Adipocyte (in vitro differentiated cells): ENCODE data around the gene HEPACAM.
A peak's percentile ranks its signal among the peaks of the same experiment; 100 is the strongest.

ENCODE experiments used
- DNase-seq: peaks from one replicate; pipeline ENCODE4 v3.0.0-alpha.2; 2015; ENCODE audit warnings: low read depth
- H3K27me3 ChIP-seq: replicated peaks from 2 replicates; pipeline ENCODE4 v1.7.0; 2013; ENCODE audit warnings: mild to moderate bottlenecking, low read length, moderate library complexity; ENCODE audit not compliant: control insufficient read depth, insufficient read depth
- H3K36me3 ChIP-seq: 2 replicates; pipeline ENCODE4 v1.7.0; 2013; ENCODE audit warnings: low read length, mild to moderate bottlenecking, moderate library complexity; ENCODE audit not compliant: control insufficient read depth, insufficient read depth, severe bottlenecking
- H3K4me1 ChIP-seq: 2 replicates; pipeline ENCODE4 v1.7.0; 2013; ENCODE audit warnings: mild to moderate bottlenecking, low read length, moderate library complexity; ENCODE audit not compliant: control insufficient read depth, insufficient read depth
- H3K4me3 ChIP-seq: 2 replicates; pipeline ENCODE4 v1.7.0; 2013; ENCODE audit warnings: mild to moderate bottlenecking, low read length, moderate library complexity
- H3K9ac ChIP-seq: 2 replicates; pipeline ENCODE4 v1.7.0; 2013; ENCODE audit warnings: mild to moderate bottlenecking, low read length, moderate library complexity
- H3K9me3 ChIP-seq: 2 replicates; pipeline ENCODE4 v1.7.0; 2013; ENCODE audit warnings: mild to moderate bottlenecking, low read length, moderate library complexity; ENCODE audit not compliant: control insufficient read depth

Gene HEPACAM

GRCh38 chr11:124898263-124898680 lies 37.6 kb downstream of the HEPACAM start:
- no peaks in the 10 kb centered on the region for H3K9me3 ChIP-seq
- peaks cover 46% of the 10 kb centered on the region for H3K4me1 ChIP-seq
- peak; percentile 87 for DNase-seq
- H3K27me3 ChIP-seq, result no peaks in the 10 kb centered on the region
- peak overlapping the region; percentile 47 for H3K9ac ChIP-seq
- no peaks in the 10 kb centered on the region for H3K36me3 ChIP-seq
- no peak overlapping the region for H3K4me3 ChIP-seq

- no peak for DNase-seq
- Histone ChIP-seq H3K9me3 (no peaks in the 10 kb centered on the region), H3K4me3 (no peak within 1 kb of the TSS), H3K4me1 (peaks cover 46% of the 10 kb centered on the region), H3K9ac (peak within 1 kb of the TSS; percentile 47), H3K36me3 (no peaks in the 10 kb centered on the region), H3K27me3 (no peaks in the 10 kb centered on the region)
These were observed 38.1 kb downstream of the HEPACAM start, which contains the start of gene ROBO4 for GRCh38 chr11:124897674-124898262. Gene ROBO4, minus strand, starts transcription at chr11:124897865. Its CDS starts 70 bp downstream, at chr11:124897795.

- Histone ChIP-seq H3K36me3 (no peaks in the 10 kb centered on the region), H3K4me3 (no peak overlapping the region), H3K4me1 (peaks cover 46% of the 10 kb centered on the region), H3K9ac (peak overlapping the region; percentile 26), H3K27me3 (no peaks in the 10 kb centered on the region), H3K9me3 (no peaks in the 10 kb centered on the region)
- DNase-seq, result no peak
These were observed 38.9 kb downstream of the HEPACAM start for GRCh38 chr11:124896821-124897391.

GRCh38 chr11:124896071-124896750 lies 39.6 kb downstream of the HEPACAM start:
- no peak overlapping the region for H3K4me3 ChIP-seq
- peaks cover 46% of the 10 kb centered on the region for H3K4me1 ChIP-seq
- H3K9me3 ChIP-seq, result no peaks in the 10 kb centered on the region
- no peak overlapping the region for H3K9ac ChIP-seq
- DNase-seq, result no peak
- no peaks in the 10 kb centered on the region for H3K27me3 ChIP-seq
- H3K36me3 ChIP-seq, result no peaks in the 10 kb centered on the region

GRCh38 chr11:124895471-124895971 lies 40.3 kb downstream of the HEPACAM start:
- H3K9me3 ChIP-seq, result no peaks in the 10 kb centered on the region
- H3K9ac ChIP-seq, result no peak overlapping the region
- H3K27me3 ChIP-seq, result no peaks in the 10 kb centered on the region
- no peak for DNase-seq
- no peak overlapping the region for H3K4me3 ChIP-seq
- no peaks in the 10 kb centered on the region for H3K36me3 ChIP-seq
- peaks cover 45% of the 10 kb centered on the region for H3K4me1 ChIP-seq

- Histone ChIP-seq H3K9me3 (no peaks in the 10 kb centered on the region), H3K36me3 (no peaks in the 10 kb centered on the region), H3K4me3 (no peak overlapping the region), H3K4me1 (peaks cover 38% of the 10 kb centered on the region), H3K9ac (no peak overlapping the region), H3K27me3 (no peaks in the 10 kb centered on the region)
- DNase-seq, result peak; percentile 17
These were observed 41.0 kb downstream of the HEPACAM start for GRCh38 chr11:124894606-124895430.

GRCh38 chr11:124893781-124894401 lies 42.0 kb downstream of the HEPACAM start:
- no peak overlapping the region for H3K4me3 ChIP-seq
- no peaks in the 10 kb centered on the region for H3K9me3 ChIP-seq
- no peak for DNase-seq
- no peaks in the 10 kb centered on the region for H3K36me3 ChIP-seq
- H3K4me1 ChIP-seq, result peaks cover 35% of the 10 kb centered on the region
- H3K9ac ChIP-seq, result no peak overlapping the region
- H3K27me3 ChIP-seq, result no peaks in the 10 kb centered on the region

- Histone ChIP-seq H3K9ac (no peak overlapping the region), H3K4me3 (no peak overlapping the region), H3K9me3 (no peaks in the 10 kb centered on the region), H3K36me3 (no peaks in the 10 kb centered on the region), H3K27me3 (no peaks in the 10 kb centered on the region), H3K4me1 (peaks cover 35% of the 10 kb centered on the region)
- DNase-seq, result no peak
These were observed 42.9 kb downstream of the HEPACAM start for GRCh38 chr11:124892750-124893454.

- Histone ChIP-seq H3K27me3 (no peaks in the 10 kb centered on the region), H3K4me3 (no peak overlapping the region), H3K36me3 (no peaks in the 10 kb centered on the region), H3K9ac (no peak overlapping the region), H3K4me1 (peaks cover 28% of the 10 kb centered on the region), H3K9me3 (no peaks in the 10 kb centered on the region)
- DNase-seq, result no peak
These were observed 43.7 kb downstream of the HEPACAM start for GRCh38 chr11:124892146-124892545.

- Histone ChIP-seq H3K36me3 (no peaks in the 10 kb centered on the region), H3K9me3 (no peaks in the 10 kb centered on the region), H3K9ac (no peak overlapping the region), H3K27me3 (no peaks in the 10 kb centered on the region), H3K4me1 (peaks cover 23% of the 10 kb centered on the region), H3K4me3 (no peak overlapping the region)
- no peak for DNase-seq
These were observed 44.4 kb downstream of the HEPACAM start for GRCh38 chr11:124891373-124891861.
